Mucosa of rectum (tissue), 2 donors: ENCODE measurements around the gene MSANTD1.

ENCODE experiments used
- H3K27ac ChIP-seq, 2 donors: one replicate each; pipeline ENCODE4 v1.7.0; 2013; ENCODE audit warnings: inconsistent platforms in 2 of 2, low read depth in 2 of 2, low read length in 2 of 2
- H3K27me3 ChIP-seq, 2 donors: one replicate each; pipeline ENCODE4 v1.7.0; 2013; ENCODE audit warnings: low read length in 2 of 2; ENCODE audit not compliant: control insufficient read depth in 2 of 2, insufficient read depth in 2 of 2
- H3K36me3 ChIP-seq, 2 donors: one replicate each; pipeline ENCODE4 v1.7.0; 2013; ENCODE audit warnings: low read length in 2 of 2; ENCODE audit not compliant: control insufficient read depth in 2 of 2, insufficient read depth in 2 of 2
- H3K4me1 ChIP-seq, 2 donors: one replicate each; pipeline ENCODE4 v1.7.0; 2013; ENCODE audit warnings: low read length in 2 of 2, mild to moderate bottlenecking in 1 of 2; ENCODE audit not compliant: control insufficient read depth in 2 of 2, insufficient read depth in 2 of 2
- H3K4me3 ChIP-seq, 2 donors: one replicate each; pipeline ENCODE4 v1.7.0; 2013; ENCODE audit warnings: low read length in 2 of 2
- H3K9ac ChIP-seq, 2 donors: one replicate each; pipeline ENCODE4 v1.7.0; 2013; ENCODE audit warnings: low read length in 2 of 2, low read depth in 1 of 2, mild to moderate bottlenecking in 1 of 2
- H3K9me3 ChIP-seq, 2 donors: one replicate each; pipeline ENCODE4 v1.7.0; 2013; ENCODE audit warnings: low read length in 2 of 2; ENCODE audit not compliant: control insufficient read depth in 2 of 2
- donor health status: healthy.
- donor health status: Normal muscosa, but diverticular disease.

Gene MSANTD1

DNA sequence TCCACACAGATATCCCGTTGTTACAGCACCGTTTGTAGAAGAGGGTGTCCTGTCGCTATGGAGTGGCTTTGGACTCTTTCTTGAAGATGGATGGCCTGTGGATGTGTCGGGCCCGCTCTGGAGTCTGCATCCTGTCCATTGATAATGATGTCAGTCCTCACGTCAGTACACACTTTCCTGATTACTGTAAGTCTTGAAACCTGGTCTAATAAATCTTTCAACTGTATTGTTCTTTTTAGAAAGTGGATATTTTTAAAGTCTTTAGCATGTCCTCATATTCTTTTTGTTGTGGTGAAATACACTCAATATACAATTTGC is 14.9 kb downstream of the MSANTD1 start:
- no peaks in the 10 kb centered on the region for H3K9me3 ChIP-seq
- no peak overlapping the region for H3K4me3 ChIP-seq
- H3K27ac ChIP-seq = no peak overlapping the region
- H3K4me1 ChIP-seq = no peaks in the 10 kb centered on the region
- H3K36me3 ChIP-seq = no peaks in the 10 kb centered on the region
- H3K9ac ChIP-seq = no peak overlapping the region
- no peaks in the 10 kb centered on the region for H3K27me3 ChIP-seq

DNA sequence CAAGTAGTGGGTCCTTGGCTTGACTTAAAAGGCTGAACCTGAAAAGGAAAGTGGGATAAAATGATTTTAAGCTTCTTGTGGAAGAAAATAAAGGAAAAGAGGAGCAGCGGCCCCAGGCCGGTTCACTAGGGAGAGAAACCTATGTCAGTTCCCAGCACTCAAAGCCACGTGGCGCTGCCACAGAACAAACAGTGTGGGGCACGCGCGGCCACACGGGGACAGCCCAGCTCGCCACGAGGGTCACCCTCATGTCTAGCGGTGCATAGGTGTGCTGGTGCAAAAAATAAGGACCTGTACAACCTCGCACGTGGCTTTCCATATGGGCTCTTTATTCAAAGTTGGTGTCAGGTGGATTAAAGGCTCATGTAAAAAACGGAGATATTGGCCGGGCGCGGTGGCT is 17.1 kb downstream of the MSANTD1 start:
- no peak overlapping the region for H3K4me3 ChIP-seq
- H3K9ac ChIP-seq = no peak overlapping the region
- H3K36me3 ChIP-seq = no peaks in the 10 kb centered on the region
- no peaks in the 10 kb centered on the region for H3K9me3 ChIP-seq
- no peak overlapping the region for H3K27ac ChIP-seq
- no peaks in the 10 kb centered on the region for H3K27me3 ChIP-seq
- no peaks in the 10 kb centered on the region for H3K4me1 ChIP-seq

DNA sequence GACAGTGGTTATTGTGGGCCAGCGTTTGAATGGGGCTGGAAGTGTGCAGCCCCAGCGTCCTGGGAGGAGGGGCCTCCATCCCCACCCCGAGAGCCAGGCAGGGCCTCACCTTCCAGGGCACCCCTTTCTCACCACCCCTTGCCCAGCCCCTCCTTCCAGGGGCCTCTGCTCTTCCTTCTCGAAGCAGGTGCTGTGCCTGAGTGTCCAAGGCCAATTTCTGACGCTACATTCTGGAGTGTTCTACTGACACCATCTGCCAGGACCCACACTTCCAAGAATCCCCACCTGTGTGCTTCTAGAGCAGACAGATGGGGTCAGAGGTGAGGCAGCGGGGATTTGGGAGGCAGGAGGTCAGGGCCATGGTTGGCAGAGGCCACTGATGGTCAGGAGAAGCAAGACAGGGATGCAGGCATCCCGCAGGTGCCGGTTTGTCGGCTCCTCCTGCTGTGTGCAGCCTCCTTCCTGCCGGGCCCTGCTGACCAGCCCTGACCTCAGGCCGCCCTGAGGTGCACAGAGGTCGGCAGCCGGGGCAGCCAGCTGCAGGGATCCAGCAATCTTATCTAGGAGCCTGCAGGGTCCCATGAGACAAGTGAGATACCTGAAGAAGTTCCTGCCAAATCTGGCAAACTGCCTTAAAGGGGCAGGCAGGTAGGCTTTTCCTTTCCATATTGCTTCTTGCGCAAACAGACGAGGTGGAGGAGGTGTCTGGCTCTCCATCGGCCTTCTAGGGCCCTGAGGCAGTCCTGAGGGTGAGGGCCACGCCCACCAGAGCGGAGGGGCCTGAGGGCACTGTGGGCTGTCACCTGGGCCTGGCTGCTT is 18.8 kb downstream of the MSANTD1 start:
- Histone ChIP-seq H3K27ac (no peak overlapping the region), H3K9ac (no peak overlapping the region), H3K36me3 (no peaks in the 10 kb centered on the region), H3K4me3 (no peak overlapping the region), H3K27me3 (no peaks in the 10 kb centered on the region), H3K9me3 (no peaks in the 10 kb centered on the region), H3K4me1 (no peaks in the 10 kb centered on the region)

DNA sequence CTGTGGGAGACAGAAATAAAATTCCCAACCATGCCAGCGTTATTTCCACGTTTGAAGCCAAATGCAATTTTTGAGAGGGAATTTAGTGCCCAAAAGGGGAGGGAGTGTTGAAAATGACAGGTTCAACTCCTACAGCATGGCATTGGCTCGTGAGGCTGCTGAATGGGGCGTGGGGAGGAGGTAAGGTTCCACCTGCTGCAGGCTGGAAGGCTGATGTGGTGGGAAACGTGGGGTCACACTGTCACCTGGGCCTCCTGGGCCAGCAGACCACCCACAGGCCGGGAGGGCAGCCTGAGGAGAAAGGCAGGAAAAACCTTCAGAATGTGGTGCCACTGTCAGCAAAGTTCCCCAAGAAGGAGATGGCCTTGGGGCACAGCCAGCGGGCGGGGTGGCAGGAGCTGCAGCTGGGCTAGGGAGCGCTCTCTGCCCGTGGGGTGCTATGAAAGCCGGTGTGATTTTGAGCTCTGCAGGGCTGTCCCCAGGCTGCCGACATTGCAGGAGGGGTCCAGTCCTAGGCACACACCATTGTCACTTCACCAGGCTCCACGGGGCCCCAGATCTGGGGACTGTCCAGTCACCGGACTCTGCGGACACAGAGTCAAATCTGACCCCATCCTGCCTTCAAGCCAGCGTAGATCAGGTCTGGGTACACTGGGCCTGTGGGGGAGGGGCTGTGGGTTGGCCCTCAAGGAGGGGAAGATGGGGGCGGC is 19.6 kb downstream of the MSANTD1 start:
- Histone ChIP-seq H3K27me3 (no peaks in the 10 kb centered on the region), H3K36me3 (no peaks in the 10 kb centered on the region), H3K4me1 (no peaks in the 10 kb centered on the region), H3K9me3 (no peaks in the 10 kb centered on the region), H3K27ac (no peak overlapping the region), H3K4me3 (no peak overlapping the region), H3K9ac (no peak overlapping the region)

DNA sequence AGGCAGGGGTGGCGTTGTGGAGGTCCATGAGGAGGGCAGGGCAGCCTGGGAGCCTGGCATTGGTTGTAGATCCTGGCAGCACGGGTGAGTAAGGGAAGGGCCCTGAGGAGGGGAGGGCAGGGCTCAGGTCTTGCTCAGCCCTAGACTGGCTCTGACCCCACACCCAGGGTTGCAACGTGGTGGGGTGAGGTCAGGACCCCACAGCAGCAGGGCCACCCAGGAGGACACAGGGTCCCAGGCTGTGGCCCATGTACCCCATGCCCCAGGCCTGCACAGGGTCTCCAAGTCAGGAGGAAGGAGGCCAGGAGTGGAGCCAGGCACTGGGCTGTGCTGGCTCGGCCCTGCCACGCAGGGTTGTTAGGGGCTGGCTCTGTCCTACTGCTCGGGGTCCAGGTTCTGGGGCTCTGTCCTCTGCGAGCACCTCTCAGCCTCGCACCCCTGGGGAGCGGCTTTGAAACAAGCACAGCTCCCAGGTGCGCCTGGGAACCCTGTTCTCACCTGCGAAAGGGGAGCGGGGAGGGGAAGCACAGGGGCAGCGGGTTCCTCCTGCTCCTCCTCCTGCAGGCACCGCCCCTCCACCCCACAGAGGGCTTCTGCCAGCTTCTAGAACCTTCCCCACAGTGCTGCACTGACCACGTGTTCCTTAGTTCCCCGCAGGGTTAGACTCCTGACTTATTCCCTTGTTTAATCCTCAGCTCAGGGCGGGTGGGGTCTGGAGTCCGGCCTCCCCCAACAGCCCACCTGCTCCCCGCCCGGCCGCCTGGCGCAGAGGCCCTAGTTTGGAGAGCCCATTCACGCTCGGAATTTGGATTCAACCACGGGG is 20.4 kb downstream of the MSANTD1 start:
- no peak overlapping the region for H3K4me3 ChIP-seq
- no peak overlapping the region for H3K27ac ChIP-seq
- H3K27me3 ChIP-seq = no peaks in the 10 kb centered on the region

DNA sequence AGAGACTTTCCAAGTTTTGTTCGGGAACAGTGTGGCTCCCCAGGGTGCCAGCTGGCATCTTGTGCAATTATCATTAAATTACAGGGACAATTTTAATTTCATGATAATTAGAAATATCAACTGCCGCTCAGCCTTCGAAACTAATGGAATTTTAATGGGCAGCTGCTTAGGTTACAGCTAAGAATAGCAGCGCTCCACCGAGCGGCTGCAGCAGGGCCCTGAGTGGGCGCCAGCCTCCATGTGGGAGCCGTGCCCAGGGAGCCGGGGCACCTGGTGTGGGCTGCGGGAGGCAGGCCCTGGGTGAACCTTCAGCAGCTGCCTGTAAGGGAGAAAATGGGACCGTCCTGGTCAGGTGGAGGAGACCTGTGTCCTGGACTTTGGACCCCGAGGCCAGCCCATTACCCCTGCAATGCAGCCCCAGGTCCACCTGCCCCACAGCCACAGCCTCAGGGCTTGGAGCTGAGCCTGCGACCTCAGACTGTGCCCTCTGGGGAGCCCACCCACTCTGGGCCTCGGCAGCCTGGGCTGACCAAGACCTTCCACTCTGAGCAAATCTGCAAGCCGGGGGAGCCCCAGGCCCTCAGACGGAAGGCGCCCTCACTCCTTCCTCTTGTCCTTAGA is 21.1 kb downstream of the MSANTD1 start:
- no peak overlapping the region for H3K9ac ChIP-seq
- H3K27ac ChIP-seq = no peak overlapping the region
- H3K4me1 ChIP-seq = no peaks in the 10 kb centered on the region
- no peaks in the 10 kb centered on the region for H3K27me3 ChIP-seq
- H3K36me3 ChIP-seq = no peaks in the 10 kb centered on the region
- H3K4me3 ChIP-seq = no peak overlapping the region
- no peaks in the 10 kb centered on the region for H3K9me3 ChIP-seq

More for the DNA sequence above, 20.4 kb downstream of the MSANTD1 start:
- H3K9ac ChIP-seq = no peak overlapping the region
- no peaks in the 10 kb centered on the region for H3K9me3 ChIP-seq
- H3K36me3 ChIP-seq = no peaks in the 10 kb centered on the region
- no peaks in the 10 kb centered on the region for H3K4me1 ChIP-seq

DNA sequence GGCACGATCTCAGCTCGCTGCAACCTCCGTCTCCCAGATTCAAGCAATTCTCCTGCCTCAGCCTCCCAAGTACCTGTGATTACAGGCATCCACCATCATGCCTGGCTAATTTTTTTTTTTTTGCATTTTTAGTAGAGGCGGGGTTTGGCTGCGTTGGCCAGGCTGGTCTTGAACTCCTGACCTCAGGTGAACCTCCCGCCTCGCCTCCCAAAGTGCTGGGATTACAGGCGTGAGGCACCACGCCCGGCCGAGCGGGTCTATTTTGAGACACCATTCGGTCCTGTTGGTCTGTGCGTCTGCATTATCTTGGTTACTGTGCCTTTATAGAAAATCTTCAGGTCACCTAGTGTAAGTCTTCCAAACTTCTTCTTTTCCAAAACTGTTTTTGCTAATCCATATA is 22.2 kb downstream of the MSANTD1 start:
- Histone ChIP-seq H3K27ac (no peak overlapping the region), H3K36me3 (no peaks in the 10 kb centered on the region), H3K9ac (no peak overlapping the region), H3K4me1 (no peaks in the 10 kb centered on the region), H3K9me3 (no peaks in the 10 kb centered on the region), H3K27me3 (no peaks in the 10 kb centered on the region), H3K4me3 (no peak overlapping the region)

DNA sequence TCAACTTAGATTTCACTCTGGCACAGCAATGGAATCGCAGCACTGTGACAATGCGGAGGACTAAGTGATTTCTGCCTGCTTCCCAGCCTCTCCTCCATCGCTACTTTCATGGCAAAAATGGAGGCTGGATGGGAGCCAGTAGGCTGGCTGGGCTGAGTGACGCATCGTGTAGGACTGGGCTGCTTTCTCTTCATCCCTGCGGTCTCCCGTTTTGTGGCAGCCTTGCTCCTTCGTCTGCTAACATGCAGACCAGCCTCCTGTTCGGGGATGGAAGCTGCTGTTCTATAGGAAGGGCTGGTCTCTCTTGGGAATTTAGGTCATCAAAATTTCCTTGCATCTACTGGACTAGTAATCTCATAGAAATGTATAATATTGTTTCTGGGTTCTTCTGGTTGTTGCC is 28.0 kb downstream of the MSANTD1 start:
- Histone ChIP-seq H3K4me1 (no peaks in the 10 kb centered on the region), H3K36me3 (no peaks in the 10 kb centered on the region), H3K9ac (no peak overlapping the region), H3K9me3 (no peaks in the 10 kb centered on the region), H3K4me3 (no peak overlapping the region), H3K27me3 (no peaks in the 10 kb centered on the region), H3K27ac (no peak overlapping the region)

DNA sequence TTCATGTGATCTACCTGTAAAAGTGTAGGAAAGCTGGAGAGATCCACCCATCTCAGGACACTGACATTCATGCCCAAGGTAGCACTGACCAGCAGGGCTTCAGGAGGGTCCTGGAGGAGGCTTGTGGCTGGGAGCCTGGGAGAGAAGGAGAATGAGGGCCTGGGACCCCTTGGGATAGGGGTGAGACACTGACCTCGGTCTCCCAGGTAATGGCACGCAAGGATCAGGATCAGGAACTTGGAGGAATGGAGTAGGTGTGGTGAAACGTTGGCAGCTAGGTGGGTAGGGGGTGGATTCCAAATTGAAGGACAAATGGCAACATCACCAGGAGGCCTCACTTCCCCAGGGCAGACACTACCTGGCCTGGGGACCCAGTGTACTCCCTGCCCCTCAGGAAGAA is 31.5 kb downstream of the MSANTD1 start:
- no peak overlapping the region for H3K9ac ChIP-seq
- H3K4me3 ChIP-seq = no peak overlapping the region
- no peaks in the 10 kb centered on the region for H3K4me1 ChIP-seq
- no peak overlapping the region for H3K27ac ChIP-seq
- H3K9me3 ChIP-seq = no peaks in the 10 kb centered on the region
- no peaks in the 10 kb centered on the region for H3K36me3 ChIP-seq
- peaks cover 0 to 8% of the 10 kb centered on the region in 2 donors for H3K27me3 ChIP-seq

DNA sequence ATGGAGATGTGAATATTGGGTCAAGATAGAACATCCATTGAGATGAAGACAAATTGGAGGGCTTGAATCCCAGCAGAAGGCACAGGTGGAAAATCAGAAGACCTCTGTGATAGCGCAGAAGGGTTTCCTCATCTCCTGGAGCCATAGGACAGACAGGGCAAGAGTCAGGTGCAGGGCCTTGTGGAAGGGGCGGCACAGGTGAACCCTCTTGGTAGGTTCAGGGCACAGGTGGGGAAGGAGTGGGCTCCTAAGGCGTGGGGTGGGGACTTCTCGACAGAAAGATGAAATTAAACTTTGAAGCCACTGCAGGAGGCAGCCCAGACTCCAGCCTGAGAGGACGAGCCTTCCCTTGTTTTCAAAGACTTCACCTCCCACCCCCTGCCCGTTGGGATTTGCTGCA is 34.5 kb downstream of the MSANTD1 start:
- Histone ChIP-seq H3K27ac (no peak overlapping the region), H3K9ac (no peak overlapping the region), H3K9me3 (no peaks in the 10 kb centered on the region), H3K4me1 (peaks cover 0 to 3% of the 10 kb centered on the region in 2 donors), H3K36me3 (no peaks in the 10 kb centered on the region), H3K27me3 (peaks cover 7 to 21% of the 10 kb centered on the region in 2 donors), H3K4me3 (no peak overlapping the region)
